ENCODE measurements around the gene PKDCC. TPM values are rescaled to one million over a fixed set of nuclear protein-coding genes. Genes with fewer than 3 reads are reported as not detected.

PKDCC gene
- total and polyA plus RNA-seq, 10 of the 15 experiments (the other 5 are each of a cell fraction or from before 2014, with no cell fraction given) = 0.13 to 10.2 (median 2.3) TPM

DNA sequence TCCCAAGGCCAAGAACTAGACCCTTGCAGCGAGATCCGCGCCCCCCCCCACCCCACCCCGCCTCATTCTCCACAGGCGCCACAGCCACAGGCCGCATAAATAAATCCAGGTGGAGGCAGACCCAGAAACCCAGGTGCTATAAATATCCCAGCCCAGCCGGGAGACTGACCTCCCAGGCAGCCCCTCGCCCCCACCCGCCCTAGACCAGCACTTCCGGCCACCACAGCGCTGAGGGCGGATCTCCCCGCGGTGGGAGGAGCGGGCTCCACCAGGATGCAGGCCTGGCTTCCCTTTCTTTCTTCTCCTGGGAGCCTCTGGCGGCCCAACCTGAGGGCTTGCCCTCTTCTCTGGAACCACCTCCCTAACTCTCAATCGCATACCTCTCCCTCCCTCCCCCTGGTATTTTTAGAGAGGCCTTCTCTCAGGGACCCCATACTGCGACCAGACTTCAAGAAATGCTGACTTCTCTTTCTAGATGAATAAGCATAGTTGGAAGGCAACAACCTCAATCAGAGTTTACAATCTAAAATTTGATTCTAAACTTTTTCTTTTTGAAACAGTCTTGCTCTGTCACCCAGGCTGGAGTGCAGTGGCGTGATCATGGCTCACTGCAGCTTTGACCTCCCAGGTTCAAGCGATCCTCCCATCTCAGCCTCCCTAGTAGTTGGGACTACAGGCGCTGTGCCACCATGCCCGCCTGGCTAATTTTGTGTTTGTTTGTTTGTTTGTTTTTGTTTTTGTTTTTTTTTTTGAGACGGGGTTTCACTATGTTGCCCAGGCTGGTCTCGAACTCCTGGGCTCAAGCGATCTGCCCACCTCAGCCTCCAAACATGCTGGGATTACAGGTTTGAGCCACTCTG, 55.0 kb downstream of the PKDCC start (continued):
- TF ChIP-seq, protein P1, sequence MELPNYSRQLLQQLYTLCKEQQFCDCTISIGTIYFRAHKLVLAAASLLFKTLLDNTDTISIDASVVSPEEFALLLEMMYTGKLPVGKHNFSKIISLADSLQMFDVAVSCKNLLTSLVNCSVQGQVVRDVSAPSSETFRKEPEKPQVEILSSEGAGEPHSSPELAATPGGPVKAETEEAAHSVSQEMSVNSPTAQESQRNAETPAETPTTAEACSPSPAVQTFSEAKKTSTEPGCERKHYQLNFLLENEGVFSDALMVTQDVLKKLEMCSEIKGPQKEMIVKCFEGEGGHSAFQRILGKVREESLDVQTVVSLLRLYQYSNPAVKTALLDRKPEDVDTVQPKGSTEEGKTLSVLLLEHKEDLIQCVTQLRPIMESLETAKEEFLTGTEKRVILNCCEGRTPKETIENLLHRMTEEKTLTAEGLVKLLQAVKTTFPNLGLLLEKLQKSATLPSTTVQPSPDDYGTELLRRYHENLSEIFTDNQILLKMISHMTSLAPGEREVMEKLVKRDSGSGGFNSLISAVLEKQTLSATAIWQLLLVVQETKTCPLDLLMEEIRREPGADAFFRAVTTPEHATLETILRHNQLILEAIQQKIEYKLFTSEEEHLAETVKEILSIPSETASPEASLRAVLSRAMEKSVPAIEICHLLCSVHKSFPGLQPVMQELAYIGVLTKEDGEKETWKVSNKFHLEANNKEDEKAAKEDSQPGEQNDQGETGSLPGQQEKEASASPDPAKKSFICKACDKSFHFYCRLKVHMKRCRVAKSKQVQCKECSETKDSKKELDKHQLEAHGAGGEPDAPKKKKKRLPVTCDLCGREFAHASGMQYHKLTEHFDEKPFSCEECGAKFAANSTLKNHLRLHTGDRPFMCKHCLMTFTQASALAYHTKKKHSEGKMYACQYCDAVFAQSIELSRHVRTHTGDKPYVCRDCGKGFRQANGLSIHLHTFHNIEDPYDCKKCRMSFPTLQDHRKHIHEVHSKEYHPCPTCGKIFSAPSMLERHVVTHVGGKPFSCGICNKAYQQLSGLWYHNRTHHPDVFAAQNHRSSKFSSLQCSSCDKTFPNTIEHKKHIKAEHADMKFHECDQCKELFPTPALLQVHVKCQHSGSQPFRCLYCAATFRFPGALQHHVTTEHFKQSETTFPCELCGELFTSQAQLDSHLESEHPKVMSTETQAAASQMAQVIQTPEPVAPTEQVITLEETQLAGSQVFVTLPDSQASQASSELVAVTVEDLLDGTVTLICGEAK (IDR thresholded peaks at IDR 0.05; ENCODE audit: borderline replicate concordance) = peak; percentile 31; the same call in 1 of the 2 replicates

DNA sequence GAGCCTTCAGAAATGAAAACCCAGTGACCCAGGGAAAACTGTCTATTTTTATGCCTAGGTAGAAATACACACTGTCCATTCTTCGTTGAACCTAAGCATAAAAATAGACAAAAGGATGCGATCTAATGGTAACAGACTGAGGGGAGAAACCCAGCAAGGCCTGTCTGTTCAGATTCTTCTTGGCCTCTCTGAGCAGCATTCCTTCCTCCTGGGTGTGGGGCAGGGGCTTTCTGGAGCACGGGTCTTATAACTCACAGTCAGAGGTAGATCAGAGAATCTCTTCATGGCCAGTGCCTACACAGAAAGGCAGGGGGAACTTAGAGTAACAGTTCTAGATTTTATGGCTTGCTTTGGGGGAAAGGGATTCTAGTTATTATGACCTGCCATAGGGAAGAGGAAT, 56.0 kb downstream of the PKDCC start:
- Histone ChIP-seq H3K4me3 (no peak overlapping the region), H3K4me2 (ENCODE audit: control insufficient read depth, insufficient read depth) (peak overlapping the region; percentile 6; the same call in 1 of the 2 replicates), H3K4me1 (ENCODE audit: control insufficient read depth, insufficient read depth, low read length) (peaks cover 69% of the 10 kb centered on the region), H3K79me2 (ENCODE audit: control insufficient read depth, insufficient read depth, low read length) (peaks cover 2% of the 10 kb centered on the region; the same call in 1 of the 2 replicates), H2AFZ (ENCODE audit: control insufficient read depth, low read depth, low read length) (no peak overlapping the region), H3K9ac (ENCODE audit: control insufficient read depth, insufficient read depth, low read length) (no peak overlapping the region), H4K20me1 (ENCODE audit: control insufficient read depth, insufficient read depth) (no peaks in the 10 kb centered on the region), H3K9me3 (replicated peaks; ENCODE audit: control insufficient read depth, insufficient read depth, low read length) (no peaks in the 10 kb centered on the region; the same call in 2 of the 3 replicates), H3K36me3 (ENCODE audit: control insufficient read depth in 2 of 2, insufficient read depth in 2 of 2, low read length in 1 of 2) (no peaks in the 10 kb centered on the region), H3K27me3 (replicated peaks in 1 of 2; ENCODE audit: control insufficient read depth in 2 of 2, insufficient read depth in 2 of 2, low read length in 1 of 2) (no peaks in the 10 kb centered on the region), H3K27ac (ENCODE audit: control insufficient read depth, insufficient read depth) (peak overlapping the region; percentile 94; the same call in 1 of the 2 replicates)
- no TSS peak for BruUV-seq (replicated peaks)
- ChIA-PET POLR2A (no interaction called here), CTCF (interaction anchor here (1.0 to 2.9 kb wide), 4 partner anchors 15 to 93 kb away, joined by 3 to 22 read pairs (median 9); no protein-coding TSS in a partner anchor), RAD21 (ENCODE audit: unreplicated experiment) (interaction anchor here (0.7 to 6.5 kb wide), 4 partner anchors 13 to 67 kb away, joined by 4 to 39 read pairs (median 28); no protein-coding TSS in a partner anchor), SMC1A (ENCODE audit: uncharacterized antibody, unreplicated experiment) (interaction anchor here (0.7 to 7.2 kb wide), 5 partner anchors 14 to 256 kb away, joined by 3 to 87 read pairs (median 48); no protein-coding TSS in a partner anchor)
- in situ Hi-C loops (cut with MboI) = loop anchor here (5.0 kb wide), 1 partner anchor 68 kb away; no protein-coding TSS in a partner anchor
- intact Hi-C loops (cut with micrococcal nuclease; ENCODE audit: unreplicated experiment) = loop anchor here (2.0 kb wide), 1 partner anchor 15 kb away; no protein-coding TSS in a partner anchor
- WGBS (ENCODE audit: insufficient coverage, insufficient replicate concordance, low lambda C conversion rate, missing lambda C conversion rate) = 0% methylated on average over 3 of the region's 3 CpGs
- ATAC-seq (no peak), FAIRE-seq (no peak), DNase-seq (ENCODE audit: low read depth, low spot score) (no peak)
- TF ChIP-seq SMAD5 (IDR thresholded peaks at IDR 0.05; ENCODE audit: low read depth) = no peak
- no peak for TF ChIP-seq HDGF (IDR thresholded peaks at IDR 0.05)
- no peak for TF ChIP-seq WRNIP1 (IDR thresholded peaks at IDR 0.05; ENCODE audit: borderline replicate concordance, low read depth, low read length)
- no peak for TF ChIP-seq RB1 (IDR thresholded peaks at IDR 0.05; ENCODE audit: borderline replicate concordance)
- TF ChIP-seq NFYA (IDR thresholded peaks at IDR 0.05; ENCODE audit: borderline replicate concordance, low read depth, low read length) = no peak
- no peak for TF ChIP-seq POLR2AphosphoS5 (IDR thresholded peaks at IDR 0.05; ENCODE audit: low read length)
- TF ChIP-seq, protein P2, sequence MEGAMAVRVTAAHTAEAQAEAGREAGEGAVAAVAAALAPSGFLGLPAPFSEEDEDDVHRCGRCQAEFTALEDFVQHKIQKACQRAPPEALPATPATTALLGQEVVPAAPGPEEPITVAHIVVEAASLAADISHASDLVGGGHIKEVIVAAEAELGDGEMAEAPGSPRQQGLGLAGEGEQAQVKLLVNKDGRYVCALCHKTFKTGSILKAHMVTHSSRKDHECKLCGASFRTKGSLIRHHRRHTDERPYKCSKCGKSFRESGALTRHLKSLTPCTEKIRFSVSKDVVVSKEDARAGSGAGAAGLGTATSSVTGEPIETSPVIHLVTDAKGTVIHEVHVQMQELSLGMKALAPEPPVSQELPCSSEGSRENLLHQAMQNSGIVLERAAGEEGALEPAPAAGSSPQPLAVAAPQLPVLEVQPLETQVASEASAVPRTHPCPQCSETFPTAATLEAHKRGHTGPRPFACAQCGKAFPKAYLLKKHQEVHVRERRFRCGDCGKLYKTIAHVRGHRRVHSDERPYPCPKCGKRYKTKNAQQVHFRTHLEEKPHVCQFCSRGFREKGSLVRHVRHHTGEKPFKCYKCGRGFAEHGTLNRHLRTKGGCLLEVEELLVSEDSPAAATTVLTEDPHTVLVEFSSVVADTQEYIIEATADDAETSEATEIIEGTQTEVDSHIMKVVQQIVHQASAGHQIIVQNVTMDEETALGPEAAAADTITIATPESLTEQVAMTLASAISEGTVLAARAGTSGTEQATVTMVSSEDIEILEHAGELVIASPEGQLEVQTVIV (IDR thresholded peaks at IDR 0.05; ENCODE audit: borderline replicate concordance, partially characterized antibody) = no peak
- no peak for TF ChIP-seq TARDBP (IDR thresholded peaks at IDR 0.05; ENCODE audit: borderline replicate concordance)
- no peak for TF ChIP-seq MYC (IDR thresholded peaks at IDR 0.05; ENCODE audit: insufficient read depth, insufficient read length, insufficient replicate concordance, low read length, severe bottlenecking)
- no peak for TF ChIP-seq PAX8 (IDR thresholded peaks at IDR 0.05)
- TF ChIP-seq CEBPB (IDR thresholded peaks at IDR 0.05; ENCODE audit: borderline replicate concordance in 1 of 2, low read depth in 2 of 2, low read length in 2 of 2) = no peak
- no peak for TF ChIP-seq SMAD1 (IDR thresholded peaks at IDR 0.05; ENCODE audit: low read depth, partially characterized antibody)
- TF ChIP-seq POU2F2 (IDR thresholded peaks at IDR 0.05; ENCODE audit: borderline replicate concordance, low read depth, low read length) = no peak
